ENCODE measurements around the gene TESMIN.

DNA sequence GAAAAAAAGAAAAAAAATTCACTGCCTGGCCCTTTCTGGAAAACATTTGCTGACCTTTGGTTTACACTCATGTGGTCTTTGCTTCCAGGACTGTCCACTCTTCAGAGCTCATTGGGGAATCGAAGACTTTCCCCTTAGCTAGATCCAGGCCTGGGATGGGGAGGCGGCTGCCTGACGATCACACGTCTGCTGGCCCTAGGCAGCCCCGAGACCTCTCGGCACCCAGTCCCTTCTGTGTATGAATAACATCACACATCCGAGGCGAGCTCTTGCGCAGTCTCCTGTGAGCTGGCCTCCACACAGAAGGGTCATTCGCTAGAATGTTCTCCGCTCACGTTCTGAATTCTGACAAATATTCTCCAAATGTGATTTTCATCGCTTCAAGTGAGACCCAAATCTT lies 92.7 kb downstream of the TESMIN start:
- TF ChIP-seq CTCF (IDR thresholded peaks at IDR 0.05) (no peak), EZH2 (IDR thresholded peaks at IDR 0.05) (no peak), EZH2phosphoT487 (IDR thresholded peaks at IDR 0.05) (no peak)
